IMR-90 (cell line): ENCODE results near the gene BRD1.

Experiments used
- CEBPB ChIP-seq: IDR thresholded peaks from 2 replicates; pipeline ENCODE4 v1.6.1; 2012; ENCODE audit warnings: low read depth, low read length, improper control_type of control experiment
- MXI1 ChIP-seq: IDR thresholded peaks from 2 replicates; pipeline ENCODE4 v1.6.1; 2012; ENCODE audit warnings: low read depth, mild to moderate bottlenecking, low read length, moderate library complexity, borderline replicate concordance
- NFE2L2 ChIP-seq: fragments of 150-350 bp; IDR thresholded peaks from 2 replicates; pipeline ENCODE4 v1.6.1; 2016; ENCODE audit warnings: low read depth, mild to moderate bottlenecking, low read length
- POLR2A ChIP-seq: IDR thresholded peaks from 2 replicates; pipeline ENCODE4 v1.6.1; 2012; ENCODE audit warnings: mild to moderate bottlenecking, low read depth, low read length
- RFX5 ChIP-seq: IDR thresholded peaks from 2 replicates; pipeline ENCODE4 v1.8.0; 2012; ENCODE audit warnings: low read depth, mild to moderate bottlenecking, low read length, moderate library complexity
- TF ChIP-seq, protein P1 (sequence below): conservative IDR thresholded peaks from 2 replicates; pipeline ENCODE4 v1.5.1; 2012; ENCODE audit warnings: mild to moderate bottlenecking, low read depth, low read length, improper control_type of control experiment

DNA sequence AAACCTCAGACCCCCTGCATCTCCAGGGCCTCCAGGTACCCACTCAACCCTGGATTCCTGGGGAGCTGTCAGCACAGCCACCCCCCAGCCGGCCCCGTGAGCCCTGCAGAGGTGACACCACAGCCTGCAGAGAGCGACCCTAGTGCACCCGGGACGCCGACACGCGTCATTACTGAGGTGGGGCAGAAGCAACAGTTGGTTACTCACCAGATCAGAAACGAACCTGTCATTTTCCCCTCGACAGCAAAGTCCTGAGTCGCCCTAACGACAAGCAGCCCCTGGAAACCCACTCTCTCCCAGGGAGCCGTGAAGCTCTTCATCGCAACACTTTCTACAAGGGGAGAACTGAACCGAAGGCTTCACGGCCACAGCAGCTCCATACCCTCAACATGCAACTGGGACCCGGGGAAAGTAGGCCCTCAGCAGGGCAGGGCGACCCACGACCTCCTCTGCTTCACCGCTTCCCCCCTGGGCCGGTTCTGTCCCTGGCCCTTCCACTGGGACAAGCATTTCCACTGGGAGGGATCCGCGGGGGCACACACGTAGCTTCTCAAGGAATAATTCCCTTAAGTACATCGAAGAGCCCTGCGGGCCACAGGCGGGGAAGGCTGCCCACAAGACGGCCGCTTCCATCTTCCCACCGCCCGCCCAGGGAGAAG, 1.6 kb downstream of the BRD1 start:
- TF ChIP-seq, protein P1, sequence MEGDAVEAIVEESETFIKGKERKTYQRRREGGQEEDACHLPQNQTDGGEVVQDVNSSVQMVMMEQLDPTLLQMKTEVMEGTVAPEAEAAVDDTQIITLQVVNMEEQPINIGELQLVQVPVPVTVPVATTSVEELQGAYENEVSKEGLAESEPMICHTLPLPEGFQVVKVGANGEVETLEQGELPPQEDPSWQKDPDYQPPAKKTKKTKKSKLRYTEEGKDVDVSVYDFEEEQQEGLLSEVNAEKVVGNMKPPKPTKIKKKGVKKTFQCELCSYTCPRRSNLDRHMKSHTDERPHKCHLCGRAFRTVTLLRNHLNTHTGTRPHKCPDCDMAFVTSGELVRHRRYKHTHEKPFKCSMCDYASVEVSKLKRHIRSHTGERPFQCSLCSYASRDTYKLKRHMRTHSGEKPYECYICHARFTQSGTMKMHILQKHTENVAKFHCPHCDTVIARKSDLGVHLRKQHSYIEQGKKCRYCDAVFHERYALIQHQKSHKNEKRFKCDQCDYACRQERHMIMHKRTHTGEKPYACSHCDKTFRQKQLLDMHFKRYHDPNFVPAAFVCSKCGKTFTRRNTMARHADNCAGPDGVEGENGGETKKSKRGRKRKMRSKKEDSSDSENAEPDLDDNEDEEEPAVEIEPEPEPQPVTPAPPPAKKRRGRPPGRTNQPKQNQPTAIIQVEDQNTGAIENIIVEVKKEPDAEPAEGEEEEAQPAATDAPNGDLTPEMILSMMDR, result no peak
- TF ChIP-seq POLR2A, result peak; percentile 78
- no peak for TF ChIP-seq RFX5
- no peak; the same call in 1 of the 2 replicates for TF ChIP-seq MXI1
- no peak for TF ChIP-seq NFE2L2
- TF ChIP-seq CEBPB, result no peak
